Gastrocnemius medialis (tissue), 4 donors: Measurements from ENCODE around the gene DGKG. TPM values are rescaled to one million over a fixed set of nuclear protein-coding genes. Genes with fewer than 3 reads are reported as not detected.
A peak's percentile ranks its signal among the peaks of the same experiment; 100 is the strongest.

Experiments
- ATAC-seq, 2 donors: fragments of 150-250 bp; one replicate each; pipeline ENCODE4 v1.9.1; 2016
- DNase-seq, 2 donors: peaks; one replicate each; pipeline ENCODE4 v3.0.0-alpha.2; 2019
- H3K27ac ChIP-seq, 4 donors: fragments of 200-600 bp; sonication (generic); 1 replicate in 1 of 4; 2 replicates in 3 of 4; pipeline ENCODE4 v1.5.1; 2016 to 2018; ENCODE audit warnings: mild to moderate bottlenecking in 2 of 4, moderate library complexity in 1 of 4
- H3K27me3 ChIP-seq, 3 donors: fragments of 200-600 bp; sonication (generic) in 2 of 3; 1 replicate in 1 of 3; 2 replicates in 2 of 3; pipeline versions ENCODE4 v1.5.1 to v1.6.0; 2016 to 2019; ENCODE audit warnings: mild to moderate bottlenecking in 1 of 3, moderate library complexity in 1 of 3
- H3K36me3 ChIP-seq, 2 donors: fragments of 200-600 bp; sonication (generic) in 1 of 2; one replicate each; pipeline ENCODE4 v1.5.1; 2017 to 2018
- H3K4me1 ChIP-seq, 2 donors: fragments of 200-600 bp; sonication (generic) in 1 of 2; one replicate each; pipeline ENCODE4 v1.5.1; 2016 to 2017; ENCODE audit warnings: mild to moderate bottlenecking in 2 of 2
- H3K4me3 ChIP-seq, 4 donors: fragments of 200-600 bp; sonication (generic) in 3 of 4; 1 replicate in 1 of 4; 2 replicates in 3 of 4; pipeline ENCODE4 v1.5.1; 2016 to 2019; ENCODE audit warnings: mild to moderate bottlenecking in 2 of 4
- H3K9me3 ChIP-seq, 3 donors: fragments of 200-600 bp; sonication (generic) in 2 of 3; 1 replicate in 1 of 3; 2 replicates in 2 of 3; pipeline ENCODE4 v1.5.1; 2016 to 2019
- CTCF ChIP-seq, 5 experiments: fragments of 450-650 bp in 3 of 5; fragments of 200-600 bp in 2 of 5; sonication (generic) in 2 of 5; IDR thresholded peaks in 4 of 5; conservative IDR thresholded peaks in 1 of 5; 1 replicate in 4 of 5; 2 replicates in 1 of 5; pipeline ENCODE4 v1.5.1; 2016 to 2019; ENCODE audit warnings: antibody characterized with exemption in 5 of 5, mild to moderate bottlenecking in 3 of 5, moderate library complexity in 3 of 5
- POLR2A ChIP-seq, 2 donors: fragments of 450-650 bp; IDR thresholded peaks; one replicate each; pipeline ENCODE4 v1.6.1; 2017; ENCODE audit warnings: antibody characterized with exemption in 2 of 2, mild to moderate bottlenecking in 2 of 2, moderate library complexity in 2 of 2
- in situ Hi-C, 4 donors: fragments of 200-750 bp; cut with MboI; loops; one replicate each; pipeline versions ENCODE4 v1.15.0 to v1.8.0; 2017; ENCODE audit warnings: low sequenced_read_pairs in 4 of 4
- intact Hi-C: fragments of 100-400 bp; cut with DNase I; formaldehyde crosslinking; loops from one replicate; pipeline ENCODE4 v1.15.1; 2023; ENCODE audit warnings: low total_unique reads
- total RNA-seq, 4 donors: library from RNA; depleted of rRNA; stranded (reverse); fragments of >200 nt; gene quantifications; one replicate each; pipeline versions ENCODE4 v1.1.0 to v1.2.3, GENCODE V29; 2016

DGKG gene
- total RNA-seq, 4 donors from 2014 or later, result 5.0 to 11.2 (median 7.7) TPM

GRCh38 chr3:186105543-186105942, 256.5 kb downstream of the DGKG start:
- peaks cover 30 to 36% of the 10 kb centered on the region in 2 donors for H3K4me1 ChIP-seq
- no peak for ATAC-seq
- H3K4me3 ChIP-seq, result no peak overlapping the region
- in situ Hi-C loops (loop anchor here in 1 of 4 donors (10.0 to 25.0 kb wide), 2 partner anchors 119 to 457 kb away; partner anchors contain the start of genes DNAJB11 and TBCCD1), intact Hi-C loops (loop anchor here (2.0 to 10.0 kb wide), 2 partner anchors 85 to 679 kb away; partner anchors contain the start of gene EIF4A2)
- no peaks in the 10 kb centered on the region for H3K9me3 ChIP-seq
- TF ChIP-seq POLR2A (IDR thresholded peaks at IDR 0.05) (no peak), CTCF (IDR thresholded peaks at IDR 0.05 in 4 of 5, conservative IDR thresholded peaks at IDR 0.05 in 1 of 5) (no peak)
- H3K36me3 ChIP-seq, result no peaks in the 10 kb centered on the region
- no peak for DNase-seq
- H3K27ac ChIP-seq, result no peak overlapping the region
- no peaks in the 10 kb centered on the region for H3K27me3 ChIP-seq

GRCh38 chr3:186102687-186103086, 259.3 kb downstream of the DGKG start:
- H3K27ac ChIP-seq, result peak overlapping the region; percentile 75 to 88 (median 84)
- H3K4me1 ChIP-seq, result peaks cover 31 to 42% of the 10 kb centered on the region in 2 donors
- H3K36me3 ChIP-seq, result no peaks in the 10 kb centered on the region
- in situ Hi-C loops, result loop anchor here in 1 of 4 donors (10.0 to 25.0 kb wide), 2 partner anchors 122 to 460 kb away; partner anchors contain the start of genes DNAJB11 and TBCCD1
- ATAC-seq (no peak), DNase-seq (no peak)
- intact Hi-C loops, result loop anchor here (5.0 to 10.0 kb wide), 2 partner anchors 125 to 682 kb away; partner anchors contain the start of gene EIF4A2
- no peaks in the 10 kb centered on the region for H3K27me3 ChIP-seq
- no peaks in the 10 kb centered on the region for H3K9me3 ChIP-seq
- no peak overlapping the region for H3K4me3 ChIP-seq
- TF ChIP-seq CTCF (IDR thresholded peaks at IDR 0.05 in 4 of 5, conservative IDR thresholded peaks at IDR 0.05 in 1 of 5) (no peak), POLR2A (IDR thresholded peaks at IDR 0.05) (no peak)

GRCh38 chr3:186100398-186100797, 261.6 kb downstream of the DGKG start:
- TF ChIP-seq CTCF (IDR thresholded peaks at IDR 0.05 in 4 of 5, conservative IDR thresholded peaks at IDR 0.05 in 1 of 5), result no peak
- TF ChIP-seq POLR2A (IDR thresholded peaks at IDR 0.05), result no peak
- in situ Hi-C loops (loop anchor here in 1 of 4 donors (10.0 to 25.0 kb wide), 2 partner anchors 124 to 462 kb away; partner anchors contain the start of genes DNAJB11 and TBCCD1), intact Hi-C loops (loop anchor here (5.0 to 10.0 kb wide), 2 partner anchors 123 to 684 kb away; partner anchors contain the start of gene EIF4A2)
- H3K27ac ChIP-seq, result no peak overlapping the region
- H3K9me3 ChIP-seq, result no peaks in the 10 kb centered on the region
- no peaks in the 10 kb centered on the region for H3K27me3 ChIP-seq
- no peak for ATAC-seq
- peaks cover 29 to 45% of the 10 kb centered on the region in 2 donors for H3K4me1 ChIP-seq
- no peak for DNase-seq
- H3K4me3 ChIP-seq, result no peak overlapping the region
- H3K36me3 ChIP-seq, result no peaks in the 10 kb centered on the region

- ATAC-seq (no peak), DNase-seq (peak in 1 of 2 donors; percentile 52)
- Histone ChIP-seq H3K4me3 (no peak overlapping the region), H3K27ac (no peak overlapping the region), H3K27me3 (no peaks in the 10 kb centered on the region), H3K36me3 (no peaks in the 10 kb centered on the region), H3K9me3 (no peaks in the 10 kb centered on the region), H3K4me1 (peaks cover 27 to 42% of the 10 kb centered on the region in 2 donors)
- TF ChIP-seq POLR2A (IDR thresholded peaks at IDR 0.05) (no peak), CTCF (IDR thresholded peaks at IDR 0.05 in 4 of 5, conservative IDR thresholded peaks at IDR 0.05 in 1 of 5) (no peak)
- in situ Hi-C loops, result no loop called here
- intact Hi-C loops, result no loop called here
Measured at GRCh38 chr3:186099178-186099577, 262.9 kb downstream of the DGKG start.
